Left colon (tissue), 2 donors: ENCODE data around the gene FAM227A. TPM values are rescaled to one million over a fixed set of nuclear protein-coding genes. Genes with fewer than 3 reads are reported as not detected.
A peak's percentile ranks its signal among the peaks of the same experiment; 100 is the strongest.
"Not testable (repeated sequence)": the region's sequence is repeated elsewhere in the genome, so short reads cannot be mapped to it uniquely, and the experiment has no call there.

Experiments
- ATAC-seq: fragments of 200-7000 bp; cut with Tn5 transposase; one replicate; pipeline ENCODE4 v1.9.1; 2020; ENCODE audit warnings: mild to moderate bottlenecking, moderate library complexity
- DNase-seq, 2 donors: peaks; one replicate each; pipeline ENCODE4 v3.0.0-alpha.2; 2020
- intact Hi-C, 2 donors: fragments of 100-400 bp; cut with DNase I in 1 of 2; cut with micrococcal nuclease in 1 of 2; formaldehyde crosslinking; loops; one replicate each; pipeline versions ENCODE4 v1.11.2 to v1.14.0; 2022; cut with DNase I, micrococcal nuclease
- total RNA-seq, 2 donors: library from RNA; stranded (reverse); fragmentation: NEBNext Ultra II Directional; extraction: Animal tissue kit (Norgen Biotek cat#: 25700); gene quantifications; one replicate each; pipeline ENCODE4 v1.2.1, GENCODE V29; 2021
- donor health status: DM: no; HTN: no; CAD: no.
- donor health status: DM: yes; HTN: yes; CAD: no.

The FAM227A gene
- total RNA-seq, 2 donors from 2014 or later, result 0.50 to 0.82 TPM

DNA sequence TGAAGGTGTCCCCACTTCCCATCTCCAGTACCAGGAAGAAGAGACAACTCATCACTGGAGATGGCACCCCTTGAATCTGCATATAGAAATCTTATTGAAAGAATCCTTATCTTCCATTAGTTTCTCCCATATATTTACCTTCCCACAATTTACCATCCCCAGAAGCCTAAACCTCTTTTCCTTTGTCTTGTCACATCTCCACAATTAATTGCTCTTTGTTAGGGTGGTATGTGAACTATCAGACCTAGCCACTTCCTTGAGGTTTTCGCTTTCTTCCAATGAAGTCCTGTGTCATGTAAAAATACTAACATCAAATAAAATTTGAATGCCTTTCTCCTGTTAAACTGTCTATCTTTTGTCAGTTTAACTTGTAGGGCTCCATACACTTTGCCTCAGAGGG is 37.9 kb downstream of the FAM227A start:
- intact Hi-C loops, result no loop called here
- no peak for ATAC-seq
- no peak for DNase-seq

DNA sequence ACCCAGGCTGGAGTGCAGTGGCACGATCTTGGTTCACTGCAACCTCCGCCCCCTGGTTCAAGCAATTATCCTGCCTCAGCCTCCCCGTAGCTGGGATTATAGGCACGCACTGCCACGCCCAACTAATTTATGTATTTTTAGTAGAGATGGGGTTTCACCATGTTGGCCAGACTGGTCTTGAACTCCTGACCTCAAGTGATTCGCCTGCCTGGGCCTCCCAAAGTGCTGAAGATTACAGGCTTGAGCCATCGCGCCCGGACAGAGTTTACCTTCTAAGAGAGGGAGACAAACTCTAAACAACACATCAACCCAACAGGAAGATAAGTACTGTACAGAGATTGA is 41.2 kb downstream of the FAM227A start:
- ATAC-seq, DNase-seq, intact Hi-C loops: not testable (repeated sequence)

DNA sequence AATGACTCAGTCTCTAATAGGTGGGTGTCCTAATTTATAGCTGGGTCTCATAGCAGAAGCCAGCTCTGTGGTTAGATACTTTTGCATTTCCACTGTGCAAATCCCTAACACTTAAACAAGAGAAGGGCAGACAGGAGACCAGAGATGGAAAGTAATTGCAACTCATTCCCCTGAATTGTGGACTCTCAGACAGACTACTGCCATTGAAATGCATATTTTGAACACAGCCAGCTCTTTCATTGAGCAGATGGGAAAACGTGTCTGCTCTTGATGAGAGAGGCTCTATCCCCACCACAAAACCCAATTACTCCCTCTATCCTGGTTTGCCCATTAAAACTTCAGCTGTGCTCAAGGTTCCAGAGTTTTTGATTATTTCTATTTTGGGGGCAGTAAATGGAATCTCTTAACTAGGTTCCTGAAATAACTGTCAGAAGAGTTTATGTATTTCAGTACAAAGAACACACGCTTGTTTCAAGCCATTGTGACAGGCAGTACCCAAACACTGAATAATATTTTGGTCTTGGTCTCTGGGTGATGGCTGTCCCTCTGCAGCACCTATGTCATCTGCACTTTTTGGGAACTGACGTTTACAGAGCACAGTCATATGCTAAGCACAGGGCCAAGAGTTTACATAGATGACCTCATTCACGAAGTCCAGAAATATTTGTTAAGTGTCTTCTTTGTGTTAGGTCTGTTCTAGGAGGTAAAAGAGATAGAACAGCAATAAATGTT is 41.7 kb downstream of the FAM227A start:
- DNase-seq, result no peak
- no peak for ATAC-seq
- intact Hi-C loops, result no loop called here

DNA sequence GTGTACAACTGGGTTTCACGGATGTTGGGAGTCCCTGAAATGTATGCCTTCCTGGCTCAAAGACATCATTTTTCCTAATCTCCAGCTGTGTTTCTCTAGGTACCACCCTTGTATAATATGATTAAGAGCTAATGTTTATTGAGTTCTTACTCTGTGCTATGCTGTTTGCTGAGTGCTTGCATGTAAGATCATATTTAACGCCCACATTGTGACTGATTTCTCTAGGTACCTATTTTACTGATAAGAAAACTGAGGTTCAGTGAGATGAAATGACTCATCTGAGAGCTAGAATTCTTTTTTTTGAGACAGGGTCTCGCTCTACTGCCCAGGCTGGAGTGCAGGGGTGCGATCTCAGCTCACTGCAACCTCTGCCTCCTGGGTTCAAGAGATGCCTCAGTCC is 42.6 kb downstream of the FAM227A start:
- DNase-seq (no peak), ATAC-seq (no peak)
- intact Hi-C loops, result no loop called here

DNA sequence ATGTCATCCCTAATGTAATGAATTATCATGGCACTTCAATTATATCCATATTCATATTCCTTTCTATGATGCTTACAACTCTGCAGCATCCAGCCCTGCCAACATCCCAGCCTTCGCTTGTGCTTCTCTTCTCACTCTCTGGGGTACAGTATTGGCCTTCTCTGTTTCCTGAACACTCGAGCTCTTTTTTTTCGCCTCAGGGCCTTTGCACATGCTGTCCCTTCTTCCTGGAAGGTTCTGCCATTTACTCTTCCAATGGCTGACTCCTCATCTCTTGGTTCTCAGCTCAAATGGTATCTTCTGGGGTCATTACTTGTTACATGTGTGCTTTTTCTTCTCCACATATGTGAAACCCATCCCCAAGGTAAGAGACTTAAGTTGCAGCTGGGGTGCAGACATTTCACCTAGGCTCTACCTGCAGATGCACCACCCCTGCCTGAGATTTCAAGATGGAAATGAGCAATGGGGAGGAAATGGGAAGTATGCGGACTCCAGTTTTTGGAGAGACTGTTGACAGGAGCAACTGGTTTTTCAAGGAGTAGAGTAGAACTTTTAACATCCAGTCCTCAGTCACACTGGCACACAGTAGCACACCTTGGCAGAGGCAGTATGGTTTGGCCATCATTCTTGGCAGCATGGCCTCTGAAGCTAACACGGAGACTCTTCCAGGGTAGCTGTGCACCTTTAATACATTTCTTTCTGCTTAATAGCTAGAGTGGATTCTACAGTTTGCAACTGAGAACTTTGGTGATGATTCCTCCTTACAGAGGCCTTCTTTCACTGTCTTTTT is 43.8 kb downstream of the FAM227A start:
- ATAC-seq (no peak), DNase-seq (no peak)
- intact Hi-C loops, result no loop called here

DNA sequence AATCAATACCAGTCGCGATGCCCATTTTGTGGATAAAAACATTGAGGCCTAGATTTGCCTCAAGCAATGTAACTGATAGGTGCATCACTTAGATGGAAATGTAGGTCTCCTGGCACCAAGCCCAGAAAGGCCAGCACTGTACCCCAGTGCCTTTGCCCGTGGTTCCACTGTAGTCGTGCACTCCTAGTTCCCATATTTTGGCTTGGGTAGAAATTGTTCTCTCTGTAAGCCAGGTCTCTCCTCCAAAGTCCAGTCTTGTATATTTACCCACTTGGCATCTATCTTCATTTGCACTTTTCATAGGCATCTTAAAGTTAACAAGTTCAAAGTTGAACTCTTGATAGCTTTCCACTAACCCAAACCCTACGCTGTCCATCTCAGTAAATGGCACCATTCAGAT is 44.6 kb downstream of the FAM227A start:
- no peak for DNase-seq
- ATAC-seq, result no peak
- intact Hi-C loops, result no loop called here

DNA sequence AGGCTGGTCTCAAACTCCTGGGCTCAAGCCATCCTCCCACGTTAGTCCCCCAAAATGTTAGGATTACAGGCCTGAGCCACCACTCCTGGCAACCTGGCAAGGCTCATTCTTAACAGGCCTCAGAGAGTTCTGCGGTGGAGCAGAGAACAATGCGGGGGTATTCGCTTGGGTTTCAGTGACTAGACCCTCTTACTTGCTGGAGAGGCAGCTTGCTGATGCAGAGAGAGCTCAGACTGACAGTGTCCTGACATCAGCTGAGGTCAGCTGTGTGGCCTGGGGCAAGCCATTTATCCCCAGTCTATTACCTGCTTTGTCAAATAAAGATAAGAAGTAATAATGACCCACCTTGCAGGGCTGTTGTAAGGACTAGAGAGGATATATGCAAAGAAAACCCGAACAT is 46.0 kb downstream of the FAM227A start:
- DNase-seq (no peak), ATAC-seq (no peak)
- intact Hi-C loops, result no loop called here

DNA sequence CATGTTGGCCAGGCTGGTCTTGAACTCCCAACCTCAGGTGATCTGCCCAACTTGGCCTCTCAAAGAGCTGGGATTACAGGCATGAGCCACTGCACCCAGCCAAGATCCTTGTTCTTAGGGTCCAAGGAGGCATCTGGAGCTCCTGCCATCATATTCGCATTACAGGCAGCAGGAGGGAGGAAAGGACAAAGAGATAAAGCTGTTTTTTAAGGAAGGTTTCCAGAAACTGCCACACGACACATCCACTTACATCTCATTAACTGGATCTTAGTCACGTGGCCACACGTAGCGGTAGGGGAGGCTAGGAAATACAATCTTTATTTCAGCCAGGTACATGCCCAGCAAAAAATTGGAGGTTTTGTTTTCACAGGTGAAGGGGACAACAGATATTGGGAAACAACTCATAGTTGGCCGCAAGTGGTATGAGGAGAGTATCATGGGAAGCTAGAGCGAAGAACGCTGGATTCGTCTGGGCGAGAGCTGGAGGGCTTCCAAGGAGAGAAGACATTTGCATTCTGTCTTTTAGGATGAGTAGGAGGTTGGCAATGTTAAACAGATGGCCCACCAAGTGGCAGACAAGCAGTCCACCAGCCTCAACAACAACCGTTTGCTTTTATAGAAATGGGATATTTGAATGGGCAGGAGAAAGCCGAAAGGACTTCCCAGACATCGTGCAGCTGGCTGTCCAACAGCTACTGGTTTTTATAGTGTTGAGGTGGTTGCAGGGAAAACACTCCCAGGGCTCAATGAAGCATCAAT is 47.0 kb downstream of the FAM227A start:
- no peak for DNase-seq
- ATAC-seq, result no peak
- intact Hi-C loops, result no loop called here

DNA sequence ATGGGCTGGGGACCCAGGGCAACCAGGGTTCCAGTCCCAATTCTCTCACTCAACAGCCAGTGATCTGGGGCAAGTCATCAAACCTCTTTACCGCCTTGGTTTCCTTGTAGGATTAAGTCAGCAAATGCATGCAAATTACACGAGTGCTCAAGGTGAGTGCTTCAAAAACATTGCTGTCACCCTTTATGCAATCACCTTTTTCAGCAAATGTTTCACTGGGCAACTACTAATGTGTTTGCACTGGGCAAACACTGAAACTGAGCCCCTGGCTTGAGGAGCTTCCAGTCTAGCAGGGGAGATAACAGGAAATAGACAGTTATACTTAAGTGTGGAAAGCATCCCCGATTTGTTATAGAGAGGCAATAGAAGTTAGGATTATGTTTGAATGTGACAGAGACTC is 48.5 kb downstream of the FAM227A start:
- intact Hi-C loops, result no loop called here
- DNase-seq (no peak), ATAC-seq (no peak)

DNA sequence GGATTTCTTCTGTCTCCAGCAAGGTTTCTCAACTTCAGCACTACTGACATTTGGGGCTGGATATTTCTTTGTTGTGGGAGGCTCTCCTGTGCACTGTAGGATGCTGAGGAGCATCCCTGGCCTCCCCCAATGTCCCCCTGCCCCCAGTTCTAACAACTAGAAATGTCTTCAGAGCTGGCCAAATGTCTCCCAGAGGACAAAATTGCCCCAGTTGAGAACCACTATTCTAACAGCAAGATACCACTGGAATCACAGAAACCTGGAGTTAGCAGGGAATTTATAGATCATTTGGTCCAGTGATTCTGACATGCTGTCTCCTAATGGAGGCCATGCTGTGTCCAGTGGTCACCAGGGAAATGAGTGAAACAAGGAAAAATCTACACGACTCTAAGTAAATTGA is 54.0 kb downstream of the FAM227A start:
- no peak for DNase-seq
- ATAC-seq, result no peak
- intact Hi-C loops, result no loop called here

DNA sequence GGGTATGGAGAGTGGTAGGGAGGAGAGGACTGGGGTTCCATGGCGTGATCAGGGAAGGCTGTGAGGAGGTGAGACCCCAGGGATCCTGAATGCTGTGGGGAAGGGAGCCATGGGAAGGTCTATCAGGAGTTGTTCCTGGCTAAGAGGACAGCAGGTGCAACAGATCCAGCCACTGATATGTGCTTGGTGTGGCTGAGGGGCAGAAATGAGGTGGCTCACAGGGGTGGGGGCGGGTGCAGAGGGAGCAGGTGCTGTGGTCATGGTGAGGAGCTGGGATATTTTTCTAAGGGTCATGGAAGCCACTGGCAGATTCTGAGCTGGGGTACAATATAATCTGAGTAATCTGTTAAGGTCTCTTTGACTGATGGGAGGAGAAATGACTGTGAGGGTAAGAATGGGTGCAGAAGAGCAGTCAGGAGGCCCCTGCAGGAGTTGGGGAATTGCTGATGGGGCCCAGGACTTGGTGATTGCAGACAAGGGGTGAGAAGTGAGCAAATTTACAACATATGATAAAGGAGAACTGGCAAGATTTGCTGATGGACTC is 54.9 kb downstream of the FAM227A start:
- DNase-seq (no peak), ATAC-seq (no peak)
- intact Hi-C loops, result no loop called here

DNA sequence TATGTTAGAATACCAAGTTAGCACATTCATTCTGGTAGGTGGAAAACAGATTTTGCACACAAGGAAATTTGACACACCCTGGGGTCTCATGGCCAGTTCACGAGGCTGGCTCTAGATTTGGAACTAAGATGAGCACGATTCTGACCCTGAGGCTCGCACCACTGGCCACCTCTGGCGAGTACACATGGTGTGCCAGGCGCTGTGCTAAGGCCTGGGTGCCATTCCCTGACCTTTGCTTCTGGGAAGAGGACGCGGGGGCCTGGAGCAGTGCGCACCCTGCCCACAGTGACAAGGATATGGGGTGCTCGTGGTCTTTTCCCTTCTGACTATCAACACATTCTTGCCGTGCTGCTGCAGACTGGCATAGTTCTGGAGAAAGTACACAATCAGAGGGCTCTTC is 56.7 kb downstream of the FAM227A start:
- no peak for DNase-seq
- intact Hi-C loops, result no loop called here
- ATAC-seq, result no peak

DNA sequence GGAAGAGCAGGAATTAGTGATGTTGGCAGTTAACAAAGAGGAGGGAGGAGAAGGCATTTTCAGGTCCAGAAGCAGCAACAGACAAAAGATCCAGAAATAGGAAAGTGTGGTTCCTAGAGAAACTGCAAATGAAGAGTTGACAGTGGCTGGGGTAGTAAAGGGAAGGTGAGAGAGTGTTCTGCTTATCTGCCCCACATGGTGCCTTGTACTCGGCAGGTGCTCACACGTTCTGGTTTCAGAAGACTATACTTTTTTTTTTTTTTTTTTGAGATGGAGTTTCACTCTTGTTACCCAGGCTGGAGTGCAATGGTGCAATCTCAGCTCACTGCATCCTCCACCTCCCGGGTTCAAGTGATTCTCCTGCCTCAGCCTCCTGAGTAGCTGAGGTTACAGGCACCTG is 73.3 kb downstream of the FAM227A start:
- intact Hi-C loops, ATAC-seq, DNase-seq: not testable (repeated sequence)

DNA sequence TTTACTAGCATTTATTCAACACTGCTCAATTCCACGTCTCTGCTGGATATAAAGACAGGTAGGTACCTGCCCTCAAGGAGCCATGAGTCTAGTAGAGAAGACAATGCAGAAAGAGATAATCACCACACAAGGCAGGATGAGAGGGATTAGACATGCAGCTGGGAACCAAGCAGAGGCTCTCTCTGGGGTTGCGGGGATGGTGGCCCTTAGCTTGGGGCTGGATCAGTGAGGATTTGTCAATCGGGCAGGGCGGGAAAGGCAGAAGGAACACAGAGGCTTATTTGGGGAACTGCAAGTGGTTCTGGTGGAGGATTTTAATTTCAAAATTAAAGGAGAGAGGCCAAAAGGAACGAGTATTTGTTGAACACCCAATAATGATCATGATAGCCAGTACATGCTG is 77.7 kb downstream of the FAM227A start:
- intact Hi-C loops, result no loop called here
- no peak for DNase-seq
- no peak for ATAC-seq

DNA sequence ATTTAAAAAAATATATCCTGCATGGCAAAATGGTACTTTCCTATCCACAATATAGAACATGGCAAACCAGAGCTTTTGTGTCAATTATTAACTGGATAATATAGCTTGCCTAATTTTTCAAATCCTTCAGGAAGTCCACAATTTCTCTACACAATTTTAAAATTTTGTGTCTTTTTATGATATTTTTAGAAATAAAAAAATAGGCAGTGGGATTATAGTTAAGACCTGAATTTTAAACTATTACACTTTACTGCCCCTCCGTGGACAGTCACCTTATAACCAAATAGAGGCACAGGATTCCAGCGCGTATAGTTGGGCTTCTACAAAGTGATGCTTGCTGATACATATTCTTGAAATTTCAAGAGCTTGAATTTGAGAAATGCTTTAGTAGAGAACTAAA is 84.1 kb downstream of the FAM227A start:
- DNase-seq, result peak in 1 of 2 donors; percentile 29
- ATAC-seq, result peak; percentile 41
- intact Hi-C loops, result no loop called here

DNA sequence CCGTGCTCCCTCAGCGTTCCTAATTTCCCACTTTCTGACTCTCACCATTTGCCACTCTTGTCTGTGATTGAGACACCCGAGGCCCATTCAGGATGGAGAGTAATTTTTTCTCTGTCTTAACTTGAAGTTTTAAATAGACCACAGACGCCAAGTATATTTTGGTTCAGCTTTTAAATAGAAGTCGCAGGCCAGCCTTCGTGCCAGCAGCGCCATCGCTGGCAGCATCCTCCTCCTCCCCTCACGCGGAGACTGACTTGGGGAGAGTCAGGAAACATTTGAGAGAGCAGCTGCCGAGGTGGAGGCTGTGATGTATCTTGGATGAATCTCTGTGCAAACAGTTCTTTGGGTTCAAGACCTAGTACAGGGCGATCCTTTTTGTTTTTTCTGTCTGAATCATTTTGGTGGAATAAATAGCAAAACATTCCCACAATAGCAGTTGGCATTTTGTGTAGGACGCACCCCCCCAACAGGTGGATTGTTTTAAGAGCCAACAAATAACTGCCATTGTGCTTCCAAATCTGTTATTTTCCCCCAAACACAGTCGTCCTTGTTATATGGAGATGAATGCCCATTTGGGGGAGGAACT is 85.3 kb downstream of the FAM227A start:
- ATAC-seq, result peak; percentile 49
- intact Hi-C loops, result no loop called here
- peak; percentile 41 to 51 for DNase-seq

DNA sequence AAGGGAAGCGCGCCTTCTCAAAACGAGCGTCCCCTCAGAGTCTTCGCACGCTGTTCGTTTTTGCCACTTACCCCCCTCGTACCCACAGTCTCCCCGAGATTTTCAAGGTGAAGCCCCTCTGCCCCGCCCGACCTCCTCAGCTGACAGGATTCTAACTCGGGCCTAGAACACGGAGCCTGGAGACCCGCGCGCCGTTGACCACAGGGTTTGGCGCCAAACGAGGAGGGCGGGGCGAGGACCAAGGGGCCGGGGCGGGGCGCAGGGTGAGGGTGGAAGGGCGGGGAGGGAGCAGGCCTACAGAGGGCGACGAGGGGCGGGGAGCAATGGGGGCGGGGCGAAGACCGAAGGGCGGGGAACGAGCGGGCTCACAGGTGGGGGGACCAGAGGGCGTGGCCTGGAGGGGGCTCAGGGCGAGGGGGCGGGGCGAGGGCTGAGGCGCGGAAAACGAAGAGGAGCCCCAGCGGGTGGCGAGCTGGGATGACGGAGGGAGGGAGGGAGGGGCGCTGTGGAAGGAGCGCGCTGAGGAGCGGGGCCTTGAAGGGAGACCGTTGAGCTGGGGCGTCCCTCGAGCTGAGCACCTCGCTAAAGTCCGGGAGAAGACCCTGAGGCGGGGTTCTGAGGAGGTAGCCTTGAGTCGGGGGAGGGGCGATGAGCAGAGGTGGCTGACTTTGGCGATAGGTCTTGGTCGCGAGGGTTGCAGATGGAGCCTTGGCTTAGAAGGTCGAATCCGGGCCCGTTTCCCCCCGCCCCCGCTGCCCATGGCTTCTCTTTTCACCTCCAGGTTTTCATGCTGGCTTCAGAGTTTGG is 86.0 kb downstream of the FAM227A start, which contains the start of gene DMC1:
Gene DMC1 (minus strand): TSS at position 212 of the 807 bp plus-strand sequence. CDS start 1,927 bp downstream, outside the sequence.
- peak; percentile 96 for ATAC-seq
- intact Hi-C loops, result loop anchor here in 1 of 2 donors (10.0 kb wide), 1 partner anchor 515 kb away; the partner anchor contains the start of gene PICK1
- DNase-seq, result peak; percentile 93 to 97
